Activated CD8-positive, alpha-beta T cell treated with anti-CD3 and anti-CD28 coated beads for 36 hours (primary cell): Measurements from ENCODE around the gene NFIC. TPM values are rescaled to one million over a fixed set of nuclear protein-coding genes. Genes with fewer than 3 reads are reported as not detected.
A peak's percentile ranks its signal among the peaks of the same experiment; 100 is the strongest.
"Not testable (repeated sequence)": the region's sequence is repeated elsewhere in the genome, so short reads cannot be mapped to it uniquely, and the experiment has no call there.

Experiments
- ATAC-seq: fragments of 200-7000 bp; cut with Tn5 transposase; one replicate; pipeline ENCODE4 v1.10.0; 2021; ENCODE audit warnings: mild to moderate bottlenecking, moderate library complexity
- CTCF ChIA-PET: fragments of 350-600 bp; sonication (Branson Sonifier 250); formaldehyde crosslinking; loops from one replicate; lab custom pipeline; 2021; ENCODE audit warnings: antibody characterized with exemption; lab: Charles Lee
- POLR2A ChIA-PET: fragments of 350-600 bp; sonication (Branson Sonifier 250); formaldehyde crosslinking; loops from one replicate; lab custom pipeline; 2021; ENCODE audit warnings: antibody characterized with exemption; lab: Charles Lee
- DNase-seq: peaks from one replicate; pipeline ENCODE4 v3.0.0-alpha.2; 2020
- H3K27ac Mint-ChIP-seq: one replicate; pipeline ENCODE4 v1.8.0; 2021; ENCODE audit warnings: mild to moderate bottlenecking, mixed read lengths
- H3K27me3 Mint-ChIP-seq: one replicate; pipeline ENCODE4 v1.8.0; 2021; ENCODE audit warnings: mixed read lengths
- H3K36me3 Mint-ChIP-seq: one replicate; pipeline ENCODE4 v1.8.0; 2021; ENCODE audit warnings: low read depth, mixed read lengths
- H3K4me1 Mint-ChIP-seq: one replicate; pipeline ENCODE4 v1.8.0; 2021; ENCODE audit warnings: low read depth, mixed read lengths
- H3K4me3 Mint-ChIP-seq: one replicate; pipeline ENCODE4 v1.8.0; 2021; ENCODE audit warnings: mild to moderate bottlenecking, moderate library complexity, mixed read lengths
- H3K9me3 Mint-ChIP-seq: one replicate; pipeline ENCODE4 v1.8.0; 2021; ENCODE audit warnings: mixed read lengths
- intact Hi-C: fragments of 100-400 bp; cut with micrococcal nuclease; formaldehyde crosslinking; loops from one replicate; pipeline ENCODE4 v1.10.0; 2022
- total RNA-seq, 2 experiments: library from RNA; stranded (reverse); gene quantifications; one replicate each; pipeline ENCODE4 v1.2.3, GENCODE V29; 2021
- TF ChIP-seq, protein P1 (sequence below): fragments of 200-600 bp; IDR thresholded peaks from one replicate; pipeline ENCODE4 v1.8.0; 2022; ENCODE audit warnings: antibody characterized with exemption, mild to moderate bottlenecking

Gene NFIC
- total RNA-seq, 2 experiments from 2014 or later: 19.0 to 20.8 TPM

GRCh38 chr19:3323658-3324057 is 42.7 kb upstream of the NFIC start:
- Mint-ChIP-seq H3K4me1 (no peaks in the 10 kb centered on the region), H3K27me3 (peaks cover 10% of the 10 kb centered on the region), H3K4me3 (no peak overlapping the region), H3K27ac (no peak overlapping the region), H3K9me3 (no peaks in the 10 kb centered on the region), H3K36me3 (no peaks in the 10 kb centered on the region)
- TF ChIP-seq, protein P1, sequence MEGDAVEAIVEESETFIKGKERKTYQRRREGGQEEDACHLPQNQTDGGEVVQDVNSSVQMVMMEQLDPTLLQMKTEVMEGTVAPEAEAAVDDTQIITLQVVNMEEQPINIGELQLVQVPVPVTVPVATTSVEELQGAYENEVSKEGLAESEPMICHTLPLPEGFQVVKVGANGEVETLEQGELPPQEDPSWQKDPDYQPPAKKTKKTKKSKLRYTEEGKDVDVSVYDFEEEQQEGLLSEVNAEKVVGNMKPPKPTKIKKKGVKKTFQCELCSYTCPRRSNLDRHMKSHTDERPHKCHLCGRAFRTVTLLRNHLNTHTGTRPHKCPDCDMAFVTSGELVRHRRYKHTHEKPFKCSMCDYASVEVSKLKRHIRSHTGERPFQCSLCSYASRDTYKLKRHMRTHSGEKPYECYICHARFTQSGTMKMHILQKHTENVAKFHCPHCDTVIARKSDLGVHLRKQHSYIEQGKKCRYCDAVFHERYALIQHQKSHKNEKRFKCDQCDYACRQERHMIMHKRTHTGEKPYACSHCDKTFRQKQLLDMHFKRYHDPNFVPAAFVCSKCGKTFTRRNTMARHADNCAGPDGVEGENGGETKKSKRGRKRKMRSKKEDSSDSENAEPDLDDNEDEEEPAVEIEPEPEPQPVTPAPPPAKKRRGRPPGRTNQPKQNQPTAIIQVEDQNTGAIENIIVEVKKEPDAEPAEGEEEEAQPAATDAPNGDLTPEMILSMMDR: no peak
- intact Hi-C loops: loop anchor here (5.0 kb wide), 1 partner anchor 149 kb away; no protein-coding TSS in a partner anchor
- DNase-seq: no peak
- ChIA-PET POLR2A (no interaction called here), CTCF (interaction anchor here (0.9 to 1.7 kb wide), 7 partner anchors 20 to 163 kb away, joined by 4 to 10 read pairs (median 7); no protein-coding TSS in a partner anchor)
- no peak for ATAC-seq

- H3K9me3 Mint-ChIP-seq: no peaks in the 10 kb centered on the region
- DNase-seq (peak; percentile 88), ATAC-seq (peak; percentile 79)
- TF ChIP-seq, protein P1: peak; percentile 86
- no peak overlapping the region for H3K4me3 Mint-ChIP-seq
- no peaks in the 10 kb centered on the region for H3K4me1 Mint-ChIP-seq
- CTCF ChIA-PET: interaction anchor here (1.2 to 2.9 kb wide), 6 partner anchors 20 to 162 kb away, joined by 3 to 12 read pairs (median 10); no protein-coding TSS in a partner anchor
- intact Hi-C loops: loop anchor here (5.0 kb wide), 1 partner anchor 148 kb away; no protein-coding TSS in a partner anchor
- POLR2A ChIA-PET: no interaction called here
- H3K27ac Mint-ChIP-seq: no peak overlapping the region
- peaks cover 10% of the 10 kb centered on the region for H3K27me3 Mint-ChIP-seq
- no peaks in the 10 kb centered on the region for H3K36me3 Mint-ChIP-seq
Measured at GRCh38 chr19:3324405-3324856, 42.0 kb upstream of the NFIC start.

- Mint-ChIP-seq H3K4me1 (no peaks in the 10 kb centered on the region), H3K27ac (no peak overlapping the region), H3K36me3 (no peaks in the 10 kb centered on the region), H3K4me3 (no peak overlapping the region), H3K9me3 (no peaks in the 10 kb centered on the region), H3K27me3 (peaks cover 8% of the 10 kb centered on the region)
- TF ChIP-seq, protein P1: no peak
- ChIA-PET POLR2A (no interaction called here), CTCF (interaction anchor here (0.8 to 2.9 kb wide), 7 partner anchors 8 to 161 kb away, joined by 3 to 17 read pairs (median 4); no protein-coding TSS in a partner anchor)
- no peak for DNase-seq
- ATAC-seq: no peak
- intact Hi-C loops: loop anchor here (5.0 kb wide), 1 partner anchor 107 kb away; no protein-coding TSS in a partner anchor
Measured at GRCh38 chr19:3325451-3325850, 40.9 kb upstream of the NFIC start.

DNA sequence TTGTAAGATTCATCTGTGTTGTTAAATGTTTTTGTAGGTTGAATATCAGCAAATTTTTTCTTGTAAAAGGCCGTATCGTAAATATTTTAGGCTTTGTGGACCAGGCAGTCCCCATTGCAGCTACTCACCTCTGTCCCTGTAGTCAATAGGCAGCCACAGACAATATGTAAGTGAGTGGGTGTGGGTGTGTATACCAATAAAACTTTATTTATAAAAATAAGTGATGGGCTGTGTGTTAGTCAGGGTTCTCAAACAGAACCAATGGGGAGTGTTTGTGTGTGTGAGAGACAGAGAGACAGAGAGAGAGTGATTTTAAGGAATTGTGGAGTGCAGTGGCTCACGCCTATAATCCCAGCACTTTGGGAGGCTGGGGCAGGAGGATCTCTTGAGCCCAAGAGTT is 37.6 kb upstream of the NFIC start:
- no peak for ATAC-seq
- Mint-ChIP-seq H3K36me3 (no peaks in the 10 kb centered on the region), H3K4me3 (no peak overlapping the region), H3K4me1 (no peaks in the 10 kb centered on the region), H3K27me3 (no peaks in the 10 kb centered on the region), H3K27ac (no peak overlapping the region), H3K9me3 (no peaks in the 10 kb centered on the region)
- TF ChIP-seq, protein P1: no peak
- intact Hi-C loops: loop anchor here (5.0 kb wide), 1 partner anchor 104 kb away; no protein-coding TSS in a partner anchor
- CTCF ChIA-PET: interaction anchor here (1.2 to 2.7 kb wide), 5 partner anchors 100 to 157 kb away, joined by 4 to 19 read pairs (median 8); no protein-coding TSS in a partner anchor
- no peak for DNase-seq
- POLR2A ChIA-PET: interaction anchor here (0.8 kb wide), 1 partner anchor 140 kb away, joined by 3 read pairs; no protein-coding TSS in a partner anchor

- intact Hi-C loops: no loop called here
- no peak overlapping the region for H3K4me3 Mint-ChIP-seq
- no peaks in the 10 kb centered on the region for H3K36me3 Mint-ChIP-seq
- DNase-seq (no peak), ATAC-seq (no peak)
- no peaks in the 10 kb centered on the region for H3K4me1 Mint-ChIP-seq
- H3K27ac Mint-ChIP-seq: no peak overlapping the region
- POLR2A ChIA-PET: no interaction called here
- H3K9me3 Mint-ChIP-seq: no peaks in the 10 kb centered on the region
- TF ChIP-seq, protein P1: no peak
- CTCF ChIA-PET: interaction anchor here (1.0 to 1.5 kb wide), 3 partner anchors 25 to 143 kb away, joined by 3 to 7 read pairs (median 6); no protein-coding TSS in a partner anchor
- H3K27me3 Mint-ChIP-seq: no peaks in the 10 kb centered on the region
Measured at GRCh38 chr19:3330047-3330446, 36.3 kb upstream of the NFIC start.

GRCh38 chr19:3332232-3332631 is 34.2 kb upstream of the NFIC start:
- ATAC-seq, H3K4me1 Mint-ChIP-seq, H3K36me3 Mint-ChIP-seq, H3K27me3 Mint-ChIP-seq, intact Hi-C loops, H3K9me3 Mint-ChIP-seq, POLR2A ChIA-PET, H3K4me3 Mint-ChIP-seq, H3K27ac Mint-ChIP-seq, CTCF ChIA-PET, DNase-seq: not testable (repeated sequence)
